GM18505 (cell line): ENCODE measurements around the gene NT5C3A.

Experiments
- ATAC-seq: cut with Tn5 transposase; IDR thresholded peaks from one replicate; pipeline ENCODE4 v1.9.1; 2021; ENCODE audit not compliant: unreplicated experiment
- POLR2A ChIP-seq: IDR thresholded peaks from 4 replicates; pipeline ENCODE4 v1.6.1; 2011; ENCODE audit warnings: borderline replicate concordance; ENCODE audit not compliant: insufficient read depth, insufficient read length; ENCODE audit errors: extremely low read depth

NT5C3A gene

DNA sequence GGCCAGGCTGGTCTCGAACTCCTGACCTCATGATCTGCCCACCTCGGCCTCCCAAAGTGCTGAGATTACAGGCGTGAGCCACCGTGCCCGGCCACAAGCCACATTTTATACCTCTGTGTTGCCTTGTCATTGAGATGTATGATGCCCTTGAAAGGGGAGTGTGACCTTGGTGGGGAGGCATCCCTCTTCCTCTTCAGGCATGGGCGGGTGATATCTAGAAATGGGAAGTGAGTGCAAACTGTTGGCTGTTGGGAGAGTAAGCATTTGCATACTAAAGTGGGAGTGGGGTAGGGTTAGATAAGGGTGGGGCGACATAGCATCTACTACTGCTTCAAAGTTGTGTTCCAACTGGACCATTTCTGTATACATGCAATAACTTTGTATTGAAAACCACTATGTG lies 26.6 kb upstream of the NT5C3A start:
- TF ChIP-seq POLR2A, result no peak
- no peak for ATAC-seq

GRCh38 chr7:33087858-33088257 lies 25.3 kb upstream of the NT5C3A start:
- no peak for TF ChIP-seq POLR2A
- no peak for ATAC-seq

GRCh38 chr7:33087356-33087755 lies 24.8 kb upstream of the NT5C3A start:
- TF ChIP-seq POLR2A, result no peak
- ATAC-seq, result no peak

DNA sequence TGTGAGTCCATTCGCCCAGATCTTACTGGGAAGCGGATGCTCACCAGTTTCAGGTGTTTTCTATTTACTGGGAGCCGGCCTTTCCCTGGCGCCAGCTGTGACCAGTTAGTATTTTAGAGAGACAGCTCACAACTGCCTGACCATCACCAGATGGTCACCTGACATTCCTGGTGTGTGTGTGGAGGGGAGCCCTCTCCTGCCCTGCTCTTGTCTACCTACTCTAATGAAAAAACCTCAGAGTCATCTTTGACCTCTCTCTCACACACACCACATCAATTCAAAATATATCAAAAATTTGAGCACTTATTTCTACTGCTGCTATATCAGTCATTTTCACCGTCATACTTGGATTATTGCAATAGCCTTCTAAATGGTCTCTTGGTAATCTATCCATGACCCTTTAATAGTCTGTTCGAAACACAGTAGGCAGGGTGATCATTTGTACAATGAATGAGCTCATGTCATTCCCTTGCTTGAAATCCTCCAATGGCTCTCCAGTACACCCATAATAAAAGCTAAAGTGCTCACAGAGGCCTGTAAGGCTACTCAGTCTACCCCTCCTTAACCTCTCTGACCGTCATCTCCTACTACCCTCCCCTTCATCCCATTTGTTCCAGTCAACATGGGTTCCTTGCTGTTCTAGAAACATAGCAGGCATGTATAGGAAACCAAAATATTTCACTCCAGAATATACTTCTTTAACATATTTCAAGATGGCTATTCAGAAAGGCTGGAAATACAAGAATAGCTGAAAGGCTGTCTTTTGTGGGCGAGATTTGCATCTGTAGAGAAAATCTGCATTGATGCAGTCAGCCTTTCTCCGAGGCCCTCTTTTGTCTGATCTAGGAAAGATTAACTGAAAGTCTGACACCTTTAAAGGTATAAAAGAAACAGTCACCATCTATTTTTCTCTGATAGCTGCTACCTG lies 17.5 kb upstream of the NT5C3A start:
- ATAC-seq, result no peak
- TF ChIP-seq POLR2A, result no peak

- no peak for ATAC-seq
- TF ChIP-seq POLR2A, result no peak
Observed at GRCh38 chr7:33079096-33079495, 16.5 kb upstream of the NT5C3A start.

GRCh38 chr7:33076737-33077136 lies 14.2 kb upstream of the NT5C3A start:
- no peak for ATAC-seq
- no peak for TF ChIP-seq POLR2A

GRCh38 chr7:33075818-33076518 lies 13.4 kb upstream of the NT5C3A start:
- no peak for ATAC-seq

GRCh38 chr7:33073243-33073642 lies 10.7 kb upstream of the NT5C3A start:
- no peak for ATAC-seq
- TF ChIP-seq POLR2A, result no peak

More at GRCh38 chr7:33075818-33076518, 13.4 kb upstream of the NT5C3A start:
- TF ChIP-seq POLR2A, result no peak

- ATAC-seq, result no peak
- no peak for TF ChIP-seq POLR2A
Observed at GRCh38 chr7:33072471-33072870, 9.9 kb upstream of the NT5C3A start.

GRCh38 chr7:33070831-33071230 lies 8.3 kb upstream of the NT5C3A start:
- no peak for TF ChIP-seq POLR2A
- ATAC-seq, result no peak

DNA sequence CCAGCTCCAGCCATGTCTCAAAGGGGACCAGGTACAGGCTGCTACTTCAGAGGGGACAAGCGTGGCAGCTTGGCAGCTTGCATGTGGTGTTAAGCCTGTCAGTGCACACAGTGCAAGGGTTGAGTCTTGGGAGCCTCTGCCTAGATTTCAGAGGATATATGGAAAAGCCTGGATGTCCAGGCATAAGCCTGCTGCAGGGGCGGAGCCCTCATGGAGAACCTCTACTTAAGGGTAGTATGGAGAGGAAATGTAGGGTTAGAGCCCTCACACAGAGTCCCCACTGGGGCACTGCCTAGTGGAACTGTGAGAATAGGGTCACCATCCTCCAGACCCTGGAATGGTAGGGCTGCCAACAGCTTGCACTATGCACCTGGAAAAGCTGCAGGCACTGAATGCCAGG lies 7.7 kb upstream of the NT5C3A start:
- TF ChIP-seq POLR2A, result no peak
- no peak for ATAC-seq

DNA sequence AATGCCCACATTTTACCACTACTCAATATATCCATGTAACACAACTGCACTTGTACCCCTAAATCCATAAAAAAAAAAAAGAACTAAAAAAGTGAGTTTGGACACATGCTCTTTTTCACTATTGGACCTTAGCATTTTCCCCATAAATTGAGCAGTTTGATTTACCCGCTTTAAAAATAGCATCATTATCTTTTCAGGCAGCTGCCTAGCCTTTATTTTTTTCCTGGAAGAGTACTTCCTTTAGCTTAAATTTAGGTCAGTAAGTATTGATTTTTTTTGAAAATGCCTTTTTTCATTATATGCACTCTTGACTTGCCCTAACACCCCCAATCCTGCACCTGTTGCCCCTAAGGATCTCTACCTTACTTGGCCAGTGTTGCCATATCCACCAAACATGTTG lies 5.3 kb upstream of the NT5C3A start:
- ATAC-seq, result no peak
- no peak for TF ChIP-seq POLR2A

GRCh38 chr7:33066771-33067170 lies 4.2 kb upstream of the NT5C3A start:
- TF ChIP-seq POLR2A, result no peak
- ATAC-seq, result no peak

DNA sequence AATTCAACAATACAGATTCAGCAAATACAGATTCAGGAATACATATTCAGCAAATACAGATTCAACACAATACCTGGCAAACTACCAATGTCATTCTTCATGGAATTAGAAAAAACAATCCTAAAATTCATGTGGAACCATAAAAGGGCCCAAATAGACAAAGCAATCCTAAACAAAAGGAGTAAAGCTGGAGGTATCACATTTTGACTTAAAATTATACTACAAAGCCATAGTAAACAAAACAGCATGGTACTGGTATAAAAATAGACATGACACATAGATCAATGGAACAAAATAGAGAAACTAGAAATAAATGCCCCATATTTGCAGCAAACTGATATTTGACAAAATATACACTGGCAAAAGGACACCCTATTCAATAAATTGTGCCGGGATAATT lies 3.4 kb upstream of the NT5C3A start:
- TF ChIP-seq POLR2A, result no peak
- ATAC-seq, result no peak
